Measurements from ENCODE around the gene CLDN10. TPM values are rescaled to one million over a fixed set of nuclear protein-coding genes. Genes with fewer than 3 reads are reported as not detected.

The CLDN10 gene
- total and polyA plus RNA-seq, 11 donors, result 0.12 to 0.52 (median 0.29) TPM; not detected in 7

DNA sequence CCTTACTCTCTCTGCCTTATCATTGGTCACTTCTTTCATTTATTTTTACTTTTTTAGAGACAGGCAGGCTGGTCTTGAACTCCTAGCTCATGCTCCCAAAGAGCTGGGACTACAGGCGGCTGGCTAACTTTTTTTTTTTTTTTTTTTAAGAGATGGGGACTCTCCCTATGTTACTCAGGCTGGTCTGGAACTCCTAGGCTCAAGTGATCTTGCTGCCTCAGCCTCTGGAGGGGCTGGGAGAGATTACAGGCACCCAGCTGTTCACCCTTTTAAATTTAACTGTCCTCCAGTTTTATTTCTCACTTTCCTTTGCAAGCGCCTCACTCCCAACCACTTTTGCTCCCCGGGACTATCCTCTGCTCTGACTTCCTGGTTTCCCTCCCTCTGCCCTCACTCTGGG lies 5.6 kb upstream of the CLDN10 start:
- H3K4me3 ChIP-seq, result no peak overlapping the region
- intact Hi-C loops (cut with DNase I), result no loop called here
- TF ChIP-seq, protein P1, sequence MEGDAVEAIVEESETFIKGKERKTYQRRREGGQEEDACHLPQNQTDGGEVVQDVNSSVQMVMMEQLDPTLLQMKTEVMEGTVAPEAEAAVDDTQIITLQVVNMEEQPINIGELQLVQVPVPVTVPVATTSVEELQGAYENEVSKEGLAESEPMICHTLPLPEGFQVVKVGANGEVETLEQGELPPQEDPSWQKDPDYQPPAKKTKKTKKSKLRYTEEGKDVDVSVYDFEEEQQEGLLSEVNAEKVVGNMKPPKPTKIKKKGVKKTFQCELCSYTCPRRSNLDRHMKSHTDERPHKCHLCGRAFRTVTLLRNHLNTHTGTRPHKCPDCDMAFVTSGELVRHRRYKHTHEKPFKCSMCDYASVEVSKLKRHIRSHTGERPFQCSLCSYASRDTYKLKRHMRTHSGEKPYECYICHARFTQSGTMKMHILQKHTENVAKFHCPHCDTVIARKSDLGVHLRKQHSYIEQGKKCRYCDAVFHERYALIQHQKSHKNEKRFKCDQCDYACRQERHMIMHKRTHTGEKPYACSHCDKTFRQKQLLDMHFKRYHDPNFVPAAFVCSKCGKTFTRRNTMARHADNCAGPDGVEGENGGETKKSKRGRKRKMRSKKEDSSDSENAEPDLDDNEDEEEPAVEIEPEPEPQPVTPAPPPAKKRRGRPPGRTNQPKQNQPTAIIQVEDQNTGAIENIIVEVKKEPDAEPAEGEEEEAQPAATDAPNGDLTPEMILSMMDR (IDR thresholded peaks at IDR 0.05), result no peak
- TF ChIP-seq POLR2A (IDR thresholded peaks at IDR 0.05), result no peak
- H3K9me3 ChIP-seq, result no peaks in the 10 kb centered on the region
- H3K27me3 ChIP-seq, result peaks cover 0 to 59% (median 17%) of the 10 kb centered on the region in 9 donors
- ATAC-seq, result no peak
- DNase-seq, result no peak
- 22 to 38% (median 35%) methylated on average over 2 to 3 of the region's 3 CpGs for WGBS, 4 donors
- H3K27ac ChIP-seq, result no peak overlapping the region
- no peaks in the 10 kb centered on the region for H3K4me1 ChIP-seq
- H3K36me3 ChIP-seq, result no peaks in the 10 kb centered on the region

DNA sequence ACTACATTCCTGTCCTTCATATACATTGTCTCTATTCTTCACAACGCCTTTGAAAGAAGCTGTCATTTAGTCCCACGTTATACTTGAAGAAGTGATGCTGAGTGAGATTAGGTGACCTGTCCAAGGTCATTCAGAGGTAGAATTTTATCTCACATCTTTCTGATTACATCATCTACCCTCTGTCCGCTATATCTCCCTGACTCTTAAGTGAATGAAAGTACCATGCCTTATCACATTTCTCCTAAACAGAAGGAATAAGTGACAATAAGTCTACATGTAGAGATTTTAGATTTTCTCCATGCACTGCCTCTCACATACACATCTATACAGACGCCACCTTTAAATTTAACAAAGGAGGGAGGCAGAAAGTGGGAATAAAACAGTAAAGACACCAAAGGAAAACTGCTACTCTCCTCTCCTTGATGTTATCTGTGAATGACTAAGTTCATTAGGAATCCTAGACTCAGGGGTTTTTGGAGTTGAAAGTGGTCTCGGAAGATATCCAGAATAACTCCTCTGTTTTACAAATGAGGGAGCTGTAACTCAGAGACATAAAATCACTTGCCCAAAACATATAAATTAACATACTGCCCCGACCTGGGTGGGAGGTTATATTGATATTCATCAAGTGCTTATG lies 4.9 kb upstream of the CLDN10 start:
- Histone ChIP-seq H3K4me1 (peaks cover 0 to 6% (median under 1%) of the 10 kb centered on the region in 12 donors), H3K4me3 (no peak overlapping the region), H3K9me3 (no peaks in the 10 kb centered on the region), H3K27ac (no peak overlapping the region), H3K27me3 (peaks cover 4 to 66% (median 25%) of the 10 kb centered on the region in 9 donors), H3K36me3 (no peaks in the 10 kb centered on the region)
- ATAC-seq, result no peak
- 46 to 64% (median 52%) methylated on average over 6 of the region's 6 CpGs for WGBS, 4 donors
- intact Hi-C loops (cut with DNase I), result no loop called here
- TF ChIP-seq POLR2A (IDR thresholded peaks at IDR 0.05), result no peak
- TF ChIP-seq, protein P1 (IDR thresholded peaks at IDR 0.05), result no peak
- DNase-seq, result no peak

DNA sequence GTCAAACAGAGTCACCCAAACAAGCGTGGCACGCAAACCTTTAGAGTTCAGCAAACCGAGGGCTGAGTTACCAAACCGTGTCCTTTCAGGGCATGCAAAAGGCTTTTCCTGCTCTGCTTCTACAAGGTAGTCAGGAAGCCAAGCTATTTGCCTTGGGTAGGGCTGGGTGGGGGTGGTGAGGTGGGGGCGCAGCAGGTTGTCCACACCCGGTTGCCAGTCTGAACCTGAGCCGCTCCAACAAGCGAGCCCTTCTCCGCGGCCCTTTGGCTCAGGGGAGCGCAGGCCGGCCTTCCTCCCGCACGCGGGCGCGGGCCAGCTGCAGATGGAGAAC lies 347 bp upstream of the CLDN10 start:
- Histone ChIP-seq H3K9me3 (no peaks in the 10 kb centered on the region), H3K4me1 (peaks cover 0 to 14% (median 5%) of the 10 kb centered on the region in 12 donors), H3K27me3 (peaks cover 12 to 77% (median 39%) of the 10 kb centered on the region in 9 donors), H3K27ac (no peak overlapping the region), H3K36me3 (no peaks in the 10 kb centered on the region), H3K4me3 (peak overlapping the region in 7 of 12 donors; percentile 4 to 39 (median 19))
- WGBS, 4 donors, result 21 to 61% (median 25%) methylated on average over 5 to 17 of the region's 17 CpGs
- intact Hi-C loops (cut with DNase I), result no loop called here
- no peak for DNase-seq
- no peak for TF ChIP-seq POLR2A (IDR thresholded peaks at IDR 0.05)
- TF ChIP-seq, protein P1 (IDR thresholded peaks at IDR 0.05), result no peak
- ATAC-seq, result no peak

DNA sequence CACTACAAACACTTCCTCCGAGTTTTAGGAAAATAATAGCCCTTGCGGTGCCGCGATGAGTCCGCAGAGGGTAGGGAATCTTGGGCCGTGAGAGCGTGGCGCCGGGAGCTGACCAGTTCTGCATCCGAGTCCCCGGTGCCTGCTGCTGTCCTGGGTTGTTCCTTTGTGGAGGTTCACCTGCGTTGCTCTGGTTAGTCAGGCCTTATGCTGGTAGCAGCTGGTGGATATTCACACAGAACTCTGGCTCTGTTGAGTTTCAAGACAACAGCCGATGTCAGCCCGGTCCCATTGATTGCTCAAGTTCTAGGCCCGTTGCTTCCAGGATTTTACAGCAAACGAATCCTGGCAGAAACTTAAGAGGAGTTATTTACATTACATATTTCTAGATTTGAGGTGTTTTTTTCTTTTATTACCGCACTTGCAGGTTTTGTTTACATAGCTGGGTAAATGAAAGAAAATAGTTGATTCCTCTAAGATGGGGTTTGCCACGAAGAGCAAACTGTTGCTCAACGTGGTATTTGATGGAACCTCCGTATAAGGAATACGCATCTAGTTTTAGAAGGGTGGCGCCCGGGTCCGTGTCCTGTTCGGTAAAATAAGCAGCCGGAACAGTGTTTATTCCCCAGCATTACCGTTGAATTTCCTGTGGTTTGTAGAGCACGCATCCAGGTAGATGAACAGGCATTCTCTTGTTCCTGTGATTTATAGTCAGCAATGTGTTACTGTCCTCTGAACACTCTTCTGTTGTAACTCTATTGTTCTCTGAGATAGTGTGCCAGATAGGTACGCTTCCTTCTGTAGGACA lies 1.3 kb downstream of the CLDN10 start:
- no peak overlapping the region for H3K27ac ChIP-seq
- H3K27me3 ChIP-seq, result peaks cover 12 to 79% (median 38%) of the 10 kb centered on the region in 9 donors
- no peaks in the 10 kb centered on the region for H3K36me3 ChIP-seq
- WGBS, 4 donors, result 43 to 53% (median 45%) methylated on average over 29 of the region's 29 CpGs
- TF ChIP-seq, protein P1 (IDR thresholded peaks at IDR 0.05), result no peak
- DNase-seq (no peak), ATAC-seq (no peak)
- no peaks in the 10 kb centered on the region for H3K9me3 ChIP-seq
- H3K4me3 ChIP-seq, result peak overlapping the region in 5 of 12 donors; percentile 6 to 31 (median 19)
- intact Hi-C loops (cut with DNase I), result no loop called here
- peaks cover 0 to 14% (median 5%) of the 10 kb centered on the region in 12 donors for H3K4me1 ChIP-seq
